EH (cell line): Measurements from ENCODE around the gene ATG7.
A peak's percentile ranks its signal among the peaks of the same experiment; 100 is the strongest.

Experiments
- DNase-seq: peaks from one replicate; pipeline ENCODE4 v3.0.0-alpha.2; 2015; ENCODE audit warnings: low read depth

The ATG7 gene

DNA sequence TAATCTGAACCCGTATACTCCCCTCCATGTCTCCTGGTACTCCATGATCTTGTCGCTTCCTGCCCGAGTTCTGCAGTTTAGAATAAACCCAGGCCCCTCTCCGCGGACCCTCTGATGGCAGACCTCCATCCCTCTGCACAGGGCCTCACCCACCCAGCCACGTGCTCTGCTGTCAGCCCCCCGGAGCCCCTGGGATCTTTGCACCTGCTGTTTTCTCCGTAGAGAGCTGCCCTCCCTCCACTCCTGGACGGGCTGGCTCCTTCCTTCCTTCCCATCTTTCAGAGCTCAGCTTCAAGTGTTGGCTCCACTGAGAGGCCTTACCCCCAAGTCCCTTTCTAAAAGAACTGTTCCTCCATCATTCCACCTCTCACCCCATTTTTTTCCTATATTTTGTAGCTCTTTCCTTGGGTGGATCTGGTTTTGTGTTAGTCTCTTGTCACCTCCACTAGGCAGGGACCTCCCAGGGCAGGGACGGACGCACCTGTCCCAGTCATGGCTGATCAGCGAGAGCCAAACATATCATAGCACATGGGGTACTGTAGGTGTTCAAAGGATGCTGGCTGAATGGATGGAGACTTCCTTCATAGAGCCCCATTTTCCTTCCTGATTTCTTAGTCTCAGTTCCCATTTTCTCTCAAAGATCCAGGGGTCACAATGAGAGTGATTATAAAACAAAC is 264.9 kb downstream of the ATG7 start:
- DNase-seq: no peak

DNA sequence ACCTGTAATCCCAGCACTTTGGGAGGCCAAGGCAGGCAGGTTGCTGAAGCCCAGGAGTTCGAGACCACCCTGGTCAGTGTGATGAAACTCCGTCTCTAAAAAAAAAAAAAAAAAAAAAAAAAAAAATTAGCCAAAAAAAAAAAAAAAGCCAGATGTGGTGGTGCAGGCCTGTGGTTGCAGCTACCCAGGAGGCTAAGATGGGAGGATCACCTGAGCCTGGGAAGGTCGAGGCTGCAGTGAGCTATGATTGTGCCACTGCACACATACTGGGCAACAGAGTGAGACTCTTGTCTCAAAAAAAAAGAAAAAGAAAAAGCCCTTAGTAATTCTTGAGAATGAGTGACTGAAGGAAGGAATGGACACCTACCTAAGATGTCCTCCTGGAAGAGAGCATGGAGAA is 266.4 kb downstream of the ATG7 start:
- no peak for DNase-seq

DNA sequence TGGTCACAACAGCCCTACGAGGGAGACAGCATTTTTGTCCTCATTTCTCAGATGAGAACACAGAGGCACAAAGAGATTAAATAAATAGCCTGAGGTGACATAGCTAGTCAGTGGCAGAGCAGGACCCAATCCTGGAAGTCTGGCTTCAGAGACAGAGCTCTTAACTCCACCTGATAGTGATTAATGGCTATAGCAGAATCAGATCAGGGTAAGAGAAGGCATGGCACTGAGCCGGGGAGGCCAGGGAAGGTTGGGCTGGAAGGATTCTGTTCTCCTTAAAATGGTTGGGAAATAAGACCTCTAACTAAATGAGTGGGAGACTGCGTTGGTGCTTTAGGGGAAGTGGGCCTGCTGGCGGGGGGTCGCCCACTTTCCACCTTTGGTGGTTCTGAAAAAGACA is 267.0 kb downstream of the ATG7 start:
- DNase-seq: no peak

DNA sequence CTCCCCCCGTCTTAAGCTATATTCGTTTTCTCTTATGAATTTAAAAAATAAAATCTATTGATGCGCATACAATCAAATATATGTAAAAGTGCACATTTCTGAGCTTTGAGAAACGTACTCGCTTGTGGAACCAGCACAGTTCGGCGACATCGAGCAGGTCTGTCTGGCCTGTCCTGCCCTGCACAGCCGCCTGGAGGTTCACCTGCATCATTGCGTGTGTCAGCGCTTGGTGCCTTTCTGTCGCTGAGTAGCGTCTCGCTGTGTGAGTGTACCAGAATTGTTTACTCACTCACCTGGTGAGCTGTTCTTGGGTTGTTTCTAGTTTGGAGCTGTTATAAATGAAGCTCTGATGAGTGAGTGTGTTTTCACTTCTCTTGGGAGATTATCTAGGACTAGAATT is 267.5 kb downstream of the ATG7 start:
- no peak for DNase-seq

DNA sequence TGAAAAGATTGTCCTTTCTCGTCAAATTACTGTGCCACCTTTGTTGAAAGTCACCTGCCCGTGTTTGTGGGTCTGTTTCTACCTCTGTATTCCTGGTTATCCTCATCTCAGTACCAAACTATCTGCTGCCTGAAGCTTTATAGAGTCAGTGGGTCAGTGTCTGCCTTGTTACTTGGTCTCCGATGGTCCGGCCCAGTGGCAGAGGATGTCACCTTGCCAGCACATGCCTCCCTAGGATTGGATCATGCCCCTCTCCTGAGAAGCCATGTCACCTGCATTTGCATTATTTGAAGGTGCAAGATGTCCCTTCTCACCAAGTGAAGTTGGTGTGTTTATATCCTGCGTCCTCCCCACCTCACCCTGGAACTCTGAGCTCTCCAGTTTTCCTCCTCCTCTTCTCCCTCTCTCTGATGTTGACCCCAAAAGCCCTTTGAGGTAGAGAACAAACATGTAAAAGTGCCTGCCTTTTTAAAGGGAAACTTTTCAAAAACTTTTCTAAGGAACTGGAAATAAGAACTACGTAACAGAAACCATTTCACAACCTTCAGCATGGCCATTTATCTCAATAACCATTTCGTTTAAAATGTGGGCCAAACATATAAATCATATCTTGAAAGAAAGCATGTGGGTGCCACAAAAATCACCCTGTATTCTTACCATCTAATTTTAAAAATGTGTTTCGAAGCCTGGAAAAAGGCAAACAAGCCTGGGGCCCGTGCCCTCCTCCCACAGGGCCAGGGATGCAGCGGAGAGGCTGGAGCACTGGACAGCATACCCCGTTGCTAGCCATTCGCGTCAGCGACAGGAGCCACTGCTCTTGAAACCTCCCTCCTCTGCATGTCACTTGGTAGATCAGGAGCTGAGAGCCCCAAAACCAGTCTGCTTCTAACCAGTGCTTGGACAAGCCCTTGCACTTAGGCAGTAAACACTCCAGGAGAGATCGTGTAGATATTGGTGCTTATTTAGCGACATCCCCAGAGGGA is 269.4 kb downstream of the ATG7 start:
- no peak for DNase-seq

DNA sequence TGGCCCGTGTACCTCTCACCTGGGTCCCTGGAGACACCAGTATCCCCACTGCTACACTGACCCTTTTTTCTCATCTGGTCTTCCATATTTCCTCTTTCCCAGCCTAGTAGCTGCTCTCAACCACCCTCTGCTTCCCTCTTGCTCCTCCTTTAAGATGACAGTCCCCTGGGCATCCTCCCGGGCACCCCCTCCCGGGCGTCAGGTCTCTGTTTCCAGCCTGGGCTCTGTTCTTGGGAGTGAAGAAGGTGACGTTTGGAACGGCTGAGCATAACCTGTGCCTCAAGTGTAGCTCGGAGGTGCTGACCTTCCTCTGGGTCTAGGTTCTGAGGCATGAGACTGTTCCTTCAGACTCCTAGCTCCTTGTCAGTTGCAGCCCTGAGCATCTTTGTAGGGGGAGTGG is 270.4 kb downstream of the ATG7 start:
- DNase-seq: no peak

DNA sequence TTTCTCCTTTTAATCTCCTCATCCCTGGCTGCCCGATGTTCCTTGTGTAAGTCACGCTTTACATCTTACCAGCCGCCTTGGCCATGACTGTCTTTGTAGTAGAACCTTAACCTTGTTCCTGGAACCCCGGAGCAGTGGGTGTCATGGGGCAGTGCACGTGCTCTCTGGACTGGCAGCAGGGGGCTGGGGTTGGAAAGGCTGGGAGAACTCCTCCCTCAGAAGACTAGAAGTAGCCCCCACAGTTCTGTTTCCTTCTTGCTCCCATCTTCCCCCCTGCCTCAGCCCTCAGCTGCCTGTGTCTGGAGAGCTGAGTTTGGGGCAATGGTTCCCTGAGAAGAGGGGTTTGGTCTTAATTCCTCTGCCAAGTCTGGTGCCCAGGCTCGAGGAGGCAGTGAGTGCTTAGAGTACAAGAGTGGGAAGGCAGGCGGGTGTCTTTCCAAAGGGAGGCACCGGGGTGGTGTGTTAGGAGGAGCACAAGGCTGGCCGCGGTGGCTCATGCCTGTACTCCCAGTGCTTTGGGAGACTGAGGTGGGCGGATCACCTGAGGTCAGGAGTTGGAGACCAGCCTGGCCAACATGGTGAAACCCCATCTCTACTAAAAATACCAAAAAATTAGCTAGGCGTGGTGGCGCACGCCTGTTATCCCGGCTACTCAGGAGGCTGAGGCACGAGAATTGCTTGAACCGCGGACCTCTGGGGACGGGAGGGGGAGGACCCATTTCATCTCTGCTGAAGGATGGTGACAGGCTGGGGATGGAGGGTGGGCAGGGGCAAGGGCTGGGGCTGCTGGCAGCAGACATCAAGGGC is 271.1 kb downstream of the ATG7 start:
- no peak for DNase-seq

DNA sequence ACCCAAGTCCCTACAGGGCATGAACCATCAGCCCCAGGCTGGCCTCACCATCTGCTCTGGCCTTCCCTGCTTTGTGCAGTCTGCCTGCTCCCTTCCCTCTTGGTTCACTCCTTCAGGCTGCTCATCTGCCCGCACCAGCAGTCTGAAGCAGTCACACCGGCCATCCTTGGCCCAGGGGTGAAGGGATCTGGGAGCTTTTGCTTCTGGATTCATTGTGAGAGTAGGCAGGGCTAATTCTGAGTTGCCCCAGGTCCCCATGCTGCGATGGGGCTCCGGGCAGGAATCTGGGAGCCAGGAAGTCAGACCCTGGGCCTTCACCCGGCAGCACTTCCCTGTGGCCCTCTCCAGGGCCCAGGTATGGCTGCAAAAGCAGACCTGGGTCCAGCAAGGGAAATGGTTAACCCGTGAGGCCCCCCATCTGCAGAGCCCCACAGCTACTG is 271.8 kb downstream of the ATG7 start:
- DNase-seq: no peak

DNA sequence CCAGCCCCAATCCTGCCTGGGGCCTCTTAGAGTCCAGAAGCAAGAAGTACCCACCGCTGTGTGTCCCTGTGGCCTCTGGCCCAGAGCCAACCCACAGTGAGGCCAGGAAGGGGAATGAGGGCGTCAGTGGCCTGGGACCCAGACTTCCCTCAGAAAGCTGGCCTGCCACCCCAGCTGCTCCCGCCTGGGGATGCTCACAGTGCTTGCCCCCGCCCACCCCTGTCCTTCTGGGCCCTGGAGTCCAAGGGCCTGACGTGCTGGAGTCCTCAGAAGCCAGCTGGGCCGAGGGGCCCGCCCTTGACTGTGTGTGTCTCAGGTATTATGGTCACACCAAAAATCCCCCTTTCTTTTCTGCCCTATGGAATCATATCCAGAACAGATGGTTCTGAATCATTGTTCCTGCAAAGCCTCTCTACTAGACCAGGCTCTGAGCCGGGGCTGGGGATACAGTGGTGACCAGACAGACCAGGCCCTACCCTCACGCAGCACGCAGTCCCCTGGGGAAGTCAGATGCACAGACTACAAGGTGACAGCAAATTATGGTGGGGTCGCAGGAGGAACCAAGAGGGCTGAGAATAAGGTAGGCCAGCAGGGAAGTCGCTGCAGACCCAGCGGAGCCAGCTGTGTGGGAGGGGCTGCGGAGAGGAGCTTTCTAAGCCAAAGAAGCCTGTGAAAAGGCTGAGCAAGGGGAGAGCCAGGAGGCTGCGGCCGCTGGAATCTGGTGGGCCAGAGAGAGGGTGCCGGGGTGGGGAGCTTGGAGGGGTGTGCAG is 272.4 kb downstream of the ATG7 start:
- peak; percentile 52 for DNase-seq

DNA sequence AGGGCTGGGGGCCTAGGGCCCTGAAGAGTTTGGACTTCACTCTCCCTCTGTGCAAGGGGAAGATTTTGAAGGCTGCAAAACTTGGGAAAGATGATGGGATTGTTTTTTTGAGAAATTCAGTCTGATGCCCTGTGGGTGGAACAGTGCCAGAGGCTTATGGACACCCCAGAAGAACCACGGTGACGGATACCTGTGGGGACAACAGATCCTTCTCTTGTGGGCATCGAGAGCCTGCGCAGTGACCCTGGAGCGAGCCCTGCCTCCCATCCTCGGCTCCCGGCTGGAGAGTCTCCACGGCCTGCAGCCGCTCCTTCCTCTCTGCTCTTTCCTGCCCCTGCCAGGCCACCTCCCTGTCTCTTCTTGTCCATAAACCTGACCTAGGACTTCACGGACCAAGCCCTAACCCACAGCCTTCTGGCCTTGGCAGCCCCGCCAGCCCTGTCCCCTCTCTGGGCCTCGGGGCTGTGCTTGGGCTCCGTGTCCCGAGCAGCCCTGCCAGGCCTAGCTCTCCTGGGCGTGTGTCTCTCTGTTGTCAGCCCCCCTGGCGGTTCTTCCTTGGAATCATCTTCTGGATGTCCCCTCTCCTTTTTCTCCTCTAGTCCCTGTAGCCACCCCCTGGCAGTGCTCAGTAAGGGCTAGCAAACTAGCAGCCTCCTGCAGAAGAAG is 273.1 kb downstream of the ATG7 start:
- DNase-seq: no peak

DNA sequence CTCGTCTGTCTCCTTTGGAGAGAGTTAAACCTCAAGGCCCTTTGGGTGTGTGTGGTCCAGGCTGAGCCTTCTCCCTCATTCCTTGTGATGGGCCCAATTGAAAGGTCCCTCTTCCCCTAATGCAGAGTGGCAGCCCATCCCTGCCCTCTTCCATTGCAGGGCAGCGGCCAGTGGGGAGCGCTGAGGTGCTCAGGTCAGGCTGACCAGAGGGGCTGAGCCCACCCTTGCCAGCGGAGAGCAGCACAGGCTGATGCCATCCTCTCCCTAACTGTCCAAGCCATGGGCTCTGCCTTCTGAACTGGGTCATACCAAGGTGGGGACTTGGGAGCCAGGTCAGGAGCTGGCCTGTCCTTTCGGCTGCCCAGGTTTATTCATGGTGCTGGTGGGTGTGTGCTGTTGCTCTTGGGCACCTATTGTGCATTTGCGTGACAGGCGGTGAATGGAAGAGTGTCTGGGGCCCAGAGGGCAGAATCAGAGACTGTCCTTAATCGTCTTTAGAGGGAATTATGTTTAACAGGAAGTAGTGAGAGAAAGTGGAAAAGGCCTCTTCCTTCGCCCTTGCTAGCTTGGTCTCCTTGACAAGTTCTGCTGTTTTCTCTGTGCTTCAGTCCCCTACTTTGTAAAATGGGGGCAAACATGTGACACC is 274.6 kb downstream of the ATG7 start:
- no peak for DNase-seq

DNA sequence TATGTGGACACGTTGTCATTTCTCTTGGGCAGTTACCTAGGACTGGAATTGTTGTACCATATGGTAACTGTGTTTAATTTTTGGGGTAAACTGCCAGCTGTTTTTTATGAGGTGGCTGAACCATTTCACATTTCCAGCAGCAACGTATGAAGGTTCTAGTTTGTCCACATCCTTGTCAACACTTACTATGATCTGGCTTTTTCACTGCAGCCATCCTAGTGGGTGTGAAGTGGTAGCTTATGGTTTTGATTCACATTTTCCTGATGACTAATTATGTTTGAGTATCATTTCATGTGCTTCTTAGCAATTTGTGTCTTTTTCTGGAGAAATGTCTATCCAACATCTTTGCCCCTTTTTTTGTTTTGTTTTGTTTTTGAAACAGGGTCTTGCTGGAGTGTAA is 275.3 kb downstream of the ATG7 start:
- no peak for DNase-seq

DNA sequence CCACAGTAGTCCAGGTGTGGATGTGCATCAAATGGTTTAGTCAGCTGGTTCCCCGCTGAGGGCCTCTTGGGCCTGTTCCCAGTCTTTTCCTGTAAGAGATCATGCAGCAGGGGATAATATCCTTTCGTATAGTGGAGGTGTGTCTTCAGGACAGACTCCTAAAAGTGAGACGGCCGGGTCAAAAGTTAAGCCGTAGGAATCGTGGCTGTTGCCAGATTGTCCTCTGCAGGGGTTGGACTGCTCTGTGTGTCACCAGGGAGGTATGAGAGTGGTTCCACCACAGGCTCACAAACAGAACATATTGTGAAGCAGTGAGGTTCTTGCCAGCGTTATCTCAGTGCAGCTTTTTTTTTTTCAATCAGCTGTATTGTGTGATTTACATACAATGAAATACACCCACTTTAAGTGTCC is 276.5 kb downstream of the ATG7 start:
- DNase-seq: peak; percentile 83

DNA sequence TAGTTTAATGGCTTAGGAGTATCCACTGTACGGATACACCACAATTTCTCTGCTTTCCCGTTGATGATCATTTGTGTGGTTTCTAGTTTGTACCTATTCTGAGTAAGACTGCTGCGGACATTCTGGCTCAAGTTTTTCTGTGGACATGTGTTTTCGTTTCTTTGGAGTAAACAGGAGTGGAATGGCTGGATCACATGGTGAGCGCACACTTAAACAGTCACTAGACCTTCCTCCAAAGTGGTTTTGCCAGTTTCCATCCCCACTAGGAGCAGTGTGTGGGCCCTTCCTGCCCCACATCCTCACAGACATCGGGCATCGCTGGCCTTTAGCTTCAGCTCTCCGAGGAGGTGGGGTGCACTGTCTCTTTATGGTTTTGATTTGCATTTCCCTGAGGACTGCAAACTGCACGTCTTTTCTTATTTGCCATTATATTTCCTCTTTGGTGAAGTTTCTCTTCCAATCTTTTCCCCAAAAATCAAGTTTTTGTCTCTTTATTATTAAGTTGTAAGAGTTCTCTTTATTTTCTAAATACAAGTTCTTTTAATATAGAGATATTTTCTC is 277.5 kb downstream of the ATG7 start:
- peak; percentile 60 for DNase-seq

DNA sequence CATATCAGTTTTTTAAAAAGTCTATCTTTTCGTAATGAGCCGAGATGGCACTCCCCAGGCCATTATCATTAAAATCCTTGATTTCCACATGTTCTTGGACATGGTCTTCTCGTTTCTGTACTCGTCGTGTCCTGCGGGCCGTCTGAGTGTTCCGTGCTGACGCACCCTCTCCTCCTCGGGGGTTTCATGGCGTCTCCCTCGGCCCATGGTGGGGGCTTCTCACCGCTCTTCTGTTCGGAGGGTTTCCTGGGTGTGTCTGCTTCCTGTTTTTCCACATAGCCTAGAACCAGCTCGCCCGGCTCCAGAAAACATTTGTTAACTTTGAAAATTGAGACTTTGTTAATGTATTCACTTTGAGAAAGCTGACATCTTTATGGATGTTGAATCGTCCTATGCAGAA is 278.8 kb downstream of the ATG7 start:
- DNase-seq: peak; percentile 34

DNA sequence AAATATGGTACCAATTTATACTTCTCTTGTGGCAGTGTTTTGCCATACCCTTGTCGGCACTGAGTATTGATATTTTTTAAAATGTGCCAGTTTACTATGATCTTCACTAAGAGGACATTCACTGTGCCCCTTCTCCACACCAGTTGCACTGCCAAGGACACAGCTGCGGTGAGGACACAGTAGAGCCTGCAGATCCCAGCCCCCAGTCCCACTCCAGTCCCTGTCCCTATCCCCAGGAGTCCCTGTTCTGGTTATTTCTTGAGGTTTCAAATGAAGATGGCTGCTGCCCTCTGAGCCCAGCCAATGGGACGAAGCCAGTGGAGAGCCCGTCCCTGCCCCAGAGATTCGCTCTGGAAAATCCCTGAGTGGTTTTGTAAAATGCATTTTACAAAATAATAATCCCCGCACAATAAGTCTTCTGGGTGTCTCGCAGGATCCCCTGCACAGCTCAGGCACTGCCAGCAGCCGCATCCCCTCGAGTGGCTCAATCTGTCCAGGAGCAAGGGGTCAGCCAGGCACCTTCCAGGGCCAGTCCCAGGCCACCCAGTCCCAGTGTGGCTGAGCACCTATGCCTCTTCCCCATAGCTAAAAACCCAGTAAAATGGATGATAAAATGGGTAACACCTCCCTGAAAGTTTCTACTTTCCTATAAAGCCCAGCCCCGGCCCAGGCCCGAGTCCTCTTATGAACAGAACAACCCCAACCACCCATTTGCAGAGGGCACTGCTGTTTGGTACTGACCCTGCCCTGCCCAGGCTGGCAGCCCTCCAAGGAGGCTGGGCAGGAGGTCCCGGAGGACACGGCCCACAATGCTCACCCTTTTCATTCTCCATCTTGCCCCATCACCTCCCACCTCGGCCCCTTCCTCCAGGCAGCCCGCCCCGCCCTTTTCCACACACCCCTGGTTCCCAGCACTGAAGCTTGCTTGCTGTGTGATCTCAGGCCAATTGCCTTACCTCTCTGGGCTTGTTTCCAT is 280.4 kb downstream of the ATG7 start:
- no peak for DNase-seq

DNA sequence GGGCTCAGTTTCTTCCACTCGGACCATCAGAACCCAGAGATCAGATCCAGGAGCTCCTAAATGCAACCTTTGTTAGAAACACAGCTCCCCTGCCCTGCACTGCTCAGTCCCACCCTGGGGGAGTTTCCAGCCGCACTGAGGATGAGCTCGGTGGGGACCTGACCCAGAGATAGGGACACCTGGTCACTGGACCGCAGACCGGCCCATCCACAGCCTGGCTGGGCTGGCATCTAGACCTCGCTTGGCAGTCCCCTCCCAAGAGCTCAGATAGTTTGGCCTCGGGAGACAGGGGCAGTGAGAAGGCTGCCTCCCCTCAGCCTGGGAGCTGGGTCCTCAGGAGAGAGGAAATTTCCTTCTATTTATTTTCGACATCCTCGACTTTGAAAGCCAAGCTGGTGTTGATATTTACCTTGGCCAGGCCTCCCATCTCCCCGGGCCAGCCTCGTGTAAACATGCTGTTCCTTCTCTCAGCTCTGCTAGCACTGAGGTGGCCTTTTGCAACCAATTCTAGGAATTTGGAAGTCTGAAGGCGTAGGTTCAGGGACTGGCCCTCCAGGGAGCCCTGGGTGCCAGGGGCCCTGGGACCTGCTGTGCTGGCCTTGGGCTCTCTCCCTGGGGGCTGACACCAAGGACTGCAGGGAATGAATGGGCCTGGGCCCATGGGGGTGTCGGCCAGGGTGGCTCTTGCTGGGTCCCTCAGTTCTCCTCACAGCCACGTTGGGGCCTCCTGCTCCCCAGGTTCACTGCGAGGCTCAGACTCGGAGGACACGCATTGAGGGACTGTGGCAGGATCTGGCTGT is 281.4 kb downstream of the ATG7 start:
- no peak for DNase-seq

DNA sequence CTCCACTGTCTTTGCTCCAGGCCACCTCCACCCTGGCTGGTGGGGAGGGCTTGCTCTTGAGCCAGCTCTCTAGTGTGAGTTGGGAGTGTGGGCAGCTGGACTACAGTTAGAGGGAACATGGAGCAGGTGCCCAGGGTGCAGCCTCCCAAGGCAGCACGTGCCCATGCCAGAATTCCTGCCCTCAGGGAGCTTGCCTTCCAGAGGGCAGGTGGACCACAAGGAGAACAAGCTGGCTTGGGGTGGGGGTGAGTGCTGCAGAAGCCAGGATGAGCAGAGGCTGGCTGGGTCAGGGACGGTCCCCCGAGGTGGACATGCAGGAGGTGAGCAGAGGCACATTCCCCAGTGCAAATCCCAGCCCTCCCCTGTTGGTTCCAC is 282.0 kb downstream of the ATG7 start:
- no peak for DNase-seq
